HAP-1 (cell line): Measurements from ENCODE around the gene ZNF892.
A peak's percentile ranks its signal among the peaks of the same experiment; 100 is the strongest.
"Not testable (repeated sequence)": the region's sequence is repeated elsewhere in the genome, so short reads cannot be mapped to it uniquely, and the experiment has no call there.

Source experiments
- DNase-seq, 2 experiments: peaks; one replicate each; pipeline ENCODE4 v3.0.0-alpha.2; 2016 to 2020; ENCODE audit warnings: low spot score in 2 of 2
- H3K27me3 ChIP-seq: fragments of 250-450 bp; sonication (Bioruptor Pico); 2 replicates; pipeline ENCODE4 v1.5.1; 2020; ENCODE audit warnings: low read depth, mild to moderate bottlenecking, moderate library complexity
- H3K36me3 ChIP-seq: fragments of 250-450 bp; sonication (Bioruptor Pico); replicated peaks from 2 replicates; pipeline ENCODE4 v1.5.1; 2020; ENCODE audit warnings: mild to moderate bottlenecking
- H3K4me1 ChIP-seq: fragments of 250-450 bp; sonication (Bioruptor Pico); 2 replicates; pipeline ENCODE4 v1.5.1; 2020; ENCODE audit warnings: mild to moderate bottlenecking
- H3K4me3 ChIP-seq: fragments of 250-450 bp; sonication (Bioruptor Pico); 2 replicates; pipeline ENCODE4 v1.5.1; 2020; ENCODE audit warnings: mild to moderate bottlenecking, moderate library complexity
- H3K9me3 ChIP-seq: fragments of 250-450 bp; sonication (Bioruptor Pico); 2 replicates; pipeline ENCODE4 v1.5.1; 2020; ENCODE audit warnings: mild to moderate bottlenecking, moderate library complexity
- in situ Hi-C: fragments of 300-500 bp; cut with MboI; formaldehyde crosslinking; loops from 3 replicates; pipeline ENCODE4 v1.14.3; 2020; ENCODE audit warnings: low sequenced_read_pairs, inconsistent platforms, mixed read lengths

The ZNF892 gene

DNA sequence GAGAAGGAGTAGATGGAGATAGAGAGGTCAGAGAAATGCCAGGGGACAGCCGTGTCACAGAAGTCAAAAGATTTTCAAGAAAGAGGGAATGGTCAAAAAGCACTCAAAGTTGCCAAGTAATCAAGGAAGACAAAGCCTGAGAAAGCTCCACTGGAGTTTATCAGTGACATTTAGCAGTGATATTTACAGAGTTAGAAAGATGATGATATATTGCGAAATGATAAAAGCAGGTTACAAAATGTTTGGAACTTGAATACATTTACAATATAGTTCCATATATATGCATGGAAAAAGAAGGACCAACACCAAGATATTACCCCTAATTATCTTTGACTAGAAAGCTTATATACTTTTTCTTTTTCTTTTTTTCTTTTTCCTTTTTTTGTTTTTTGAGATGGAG, 21.3 kb upstream of the ZNF892 start:
- Histone ChIP-seq H3K4me1 (no peaks in the 10 kb centered on the region), H3K9me3 (no peaks in the 10 kb centered on the region), H3K4me3 (no peak overlapping the region), H3K27me3 (no peaks in the 10 kb centered on the region), H3K36me3 (peaks cover 10% of the 10 kb centered on the region)
- in situ Hi-C loops, result no loop called here
- DNase-seq, result no peak

DNA sequence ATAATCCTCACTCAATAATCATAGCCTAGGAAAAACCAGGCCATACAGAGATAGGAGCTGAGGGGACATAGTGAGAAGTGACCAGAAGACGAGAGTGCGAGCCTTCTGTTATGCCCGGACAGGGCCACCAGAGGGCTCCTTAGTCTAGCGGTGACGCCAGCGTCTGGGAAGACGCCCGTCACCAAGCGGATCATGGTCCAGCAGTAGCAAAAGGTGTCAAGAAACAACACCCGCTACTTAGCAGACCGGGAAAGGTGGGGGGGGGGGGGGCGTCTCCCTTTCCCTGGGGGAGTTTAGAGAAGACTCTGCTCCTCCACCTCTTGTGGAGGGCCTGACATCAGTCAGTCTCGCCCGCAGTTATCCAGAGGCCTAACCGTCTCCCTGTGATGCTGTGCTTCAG, 14.4 kb upstream of the ZNF892 start:
- in situ Hi-C loops, H3K27me3 ChIP-seq, H3K36me3 ChIP-seq, H3K4me3 ChIP-seq, H3K9me3 ChIP-seq, H3K4me1 ChIP-seq: not testable (repeated sequence)
- DNase-seq, result peak in 1 of 2 experiments; percentile 70

DNA sequence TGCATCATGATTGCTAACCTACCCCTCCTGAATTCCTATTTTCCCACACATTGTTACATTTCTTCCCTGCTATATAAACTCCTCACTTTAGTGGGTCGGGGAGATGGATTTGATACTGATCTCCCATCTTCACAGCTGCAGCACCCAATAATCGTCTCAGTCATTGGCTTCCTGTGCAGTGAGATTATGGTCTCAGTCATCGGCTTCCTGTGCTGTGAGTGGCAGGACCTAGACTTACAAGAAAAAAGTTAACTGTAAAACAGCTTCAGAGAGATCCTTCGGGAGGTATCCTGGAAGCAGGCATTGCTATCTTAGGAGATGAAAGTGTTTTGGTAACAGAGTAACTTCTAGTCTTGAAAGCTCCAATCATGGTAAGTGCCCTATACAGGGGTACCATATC, 3.4 kb upstream of the ZNF892 start:
- no peak overlapping the region for H3K4me3 ChIP-seq
- no peaks in the 10 kb centered on the region for H3K27me3 ChIP-seq
- DNase-seq, result no peak
- no peaks in the 10 kb centered on the region; the same call in 1 of the 2 replicates for H3K9me3 ChIP-seq
- H3K4me1 ChIP-seq, result peaks cover 5% of the 10 kb centered on the region
- in situ Hi-C loops, result no loop called here
- H3K36me3 ChIP-seq, result peaks cover 3% of the 10 kb centered on the region; the same call in 1 of the 2 replicates

DNA sequence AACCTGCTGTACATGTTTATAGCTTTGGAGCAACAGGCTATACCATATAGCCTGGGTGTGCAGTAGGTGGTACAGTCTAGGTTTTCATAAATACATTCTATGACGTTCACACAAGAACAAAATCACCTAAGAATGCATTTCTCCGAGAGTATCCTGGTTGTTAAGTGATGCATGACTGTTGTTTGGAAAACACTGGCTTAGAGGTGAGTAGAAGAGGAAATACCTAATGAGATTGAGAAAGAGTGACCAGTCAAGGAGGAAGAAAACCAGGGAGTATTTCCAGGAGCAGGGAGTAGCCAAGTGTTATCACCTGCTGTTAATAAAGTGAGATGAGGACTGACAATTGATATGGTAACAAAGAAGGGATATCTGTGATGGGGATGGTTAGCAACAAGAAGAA, 2.9 kb upstream of the ZNF892 start:
- no peaks in the 10 kb centered on the region; the same call in 1 of the 2 replicates for H3K9me3 ChIP-seq
- H3K27me3 ChIP-seq, result no peaks in the 10 kb centered on the region
- in situ Hi-C loops, result no loop called here
- H3K4me3 ChIP-seq, result no peak overlapping the region
- peaks cover 3% of the 10 kb centered on the region; the same call in 1 of the 2 replicates for H3K36me3 ChIP-seq
- DNase-seq, result no peak
- peaks cover 5% of the 10 kb centered on the region for H3K4me1 ChIP-seq

DNA sequence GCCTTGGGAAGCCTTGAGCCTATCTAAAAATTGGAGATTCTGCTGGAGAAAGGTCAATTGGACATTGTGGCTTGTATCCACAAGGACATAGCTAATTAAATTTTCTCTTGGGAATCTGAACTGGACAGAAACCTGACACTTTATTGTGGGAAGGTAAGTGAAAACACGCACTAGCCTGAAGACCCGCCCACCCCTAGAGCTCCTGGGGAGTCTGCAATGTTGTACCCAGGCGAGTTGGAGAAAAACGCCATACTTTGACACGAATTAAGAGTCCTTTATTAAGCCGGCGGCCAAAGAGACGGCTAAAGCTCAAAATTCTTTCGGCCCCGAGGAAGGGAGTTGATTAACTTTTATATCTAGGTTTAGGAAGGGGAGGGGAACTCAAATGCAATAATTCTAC, 1.2 kb upstream of the ZNF892 start:
- Histone ChIP-seq H3K4me3 (no peak overlapping the region), H3K4me1 (peaks cover 5% of the 10 kb centered on the region)
- no peak for DNase-seq

DNA sequence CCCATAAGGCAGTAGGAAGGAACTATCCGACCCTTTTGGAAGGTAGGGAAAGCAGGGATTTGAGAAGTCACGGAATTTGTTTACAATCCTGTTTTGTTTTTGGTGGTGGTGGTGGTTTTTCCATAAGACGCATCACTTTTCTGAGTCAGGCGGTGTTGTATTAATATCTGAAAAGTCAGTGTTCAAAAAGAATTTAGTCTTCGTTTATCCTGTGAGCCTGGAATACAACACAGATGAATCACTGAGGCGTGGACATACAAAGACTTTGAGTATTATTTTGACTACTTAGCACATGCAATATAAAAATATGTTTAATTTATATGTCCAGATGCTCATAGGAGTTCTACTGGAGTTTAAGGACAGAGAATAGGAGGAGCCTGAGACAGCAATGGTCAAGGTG, 785 bp downstream of the ZNF892 start:
- H3K4me1 ChIP-seq, result peaks cover 5% of the 10 kb centered on the region
- H3K4me3 ChIP-seq, result peak overlapping the region; percentile 53
- no peak for DNase-seq

More for the DNA sequence above, 1.2 kb upstream of the ZNF892 start:
- Histone ChIP-seq H3K9me3 (peaks cover 2% of the 10 kb centered on the region; the same call in 1 of the 2 replicates), H3K36me3 (peaks cover 3% of the 10 kb centered on the region; the same call in 1 of the 2 replicates), H3K27me3 (no peaks in the 10 kb centered on the region)
- in situ Hi-C loops, result no loop called here

DNA sequence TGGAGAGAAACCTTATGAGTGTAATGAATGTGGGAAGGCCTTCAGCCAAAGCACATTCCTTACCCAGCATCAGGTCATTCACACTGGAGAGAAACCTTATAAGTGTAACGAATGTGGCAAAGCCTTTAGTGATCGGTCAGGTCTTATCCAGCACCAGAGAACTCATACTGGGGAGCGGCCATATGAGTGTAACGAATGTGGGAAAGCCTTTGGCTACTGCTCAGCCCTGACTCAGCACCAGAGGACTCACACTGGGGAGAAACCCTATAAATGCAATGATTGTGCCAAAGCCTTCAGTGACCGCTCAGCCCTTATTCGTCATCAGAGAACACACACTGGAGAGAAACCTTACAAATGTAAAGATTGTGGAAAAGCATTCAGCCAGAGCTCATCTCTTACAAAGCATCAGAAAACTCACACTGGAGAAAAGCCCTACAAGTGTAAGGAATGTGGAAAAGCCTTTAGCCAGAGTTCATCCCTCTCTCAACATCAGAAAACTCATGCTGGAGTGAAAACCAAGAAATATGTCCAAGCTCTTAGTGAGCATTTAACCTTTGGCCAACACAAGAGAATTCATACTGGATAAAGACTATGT, 7.8 kb downstream of the ZNF892 start:
- DNase-seq, result no peak
- Histone ChIP-seq H3K4me1 (no peaks in the 10 kb centered on the region), H3K36me3 (no peaks in the 10 kb centered on the region; the same call in 1 of the 2 replicates), H3K9me3 (peaks cover 34% of the 10 kb centered on the region), H3K4me3 (no peak overlapping the region), H3K27me3 (no peaks in the 10 kb centered on the region)
- in situ Hi-C loops, result no loop called here

More for the DNA sequence above, 785 bp downstream of the ZNF892 start:
- H3K27me3 ChIP-seq, result no peaks in the 10 kb centered on the region
- in situ Hi-C loops, result no loop called here
- H3K36me3 ChIP-seq, result peaks cover 3% of the 10 kb centered on the region; the same call in 1 of the 2 replicates
- peaks cover 11% of the 10 kb centered on the region; the same call in 1 of the 2 replicates for H3K9me3 ChIP-seq

DNA sequence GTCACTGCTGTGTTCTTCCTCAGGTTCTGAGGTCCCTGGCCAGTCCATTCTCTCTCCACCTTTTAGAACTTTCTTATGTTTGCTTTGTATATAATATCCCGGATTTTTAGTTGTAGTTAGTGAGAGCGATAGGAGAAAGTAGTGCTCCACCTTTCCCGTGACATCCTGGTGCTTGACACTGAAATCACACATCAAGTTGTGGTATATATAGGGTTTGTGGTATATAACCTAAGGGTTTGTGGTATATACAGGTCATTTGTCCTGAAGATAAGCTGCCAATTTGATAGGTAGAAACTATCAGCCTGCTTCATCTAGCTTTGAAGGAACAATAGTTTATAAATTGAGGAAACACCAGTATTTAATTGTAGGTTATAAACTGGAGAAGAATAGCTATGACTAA, 13.1 kb downstream of the ZNF892 start:
- Histone ChIP-seq H3K4me1 (no peaks in the 10 kb centered on the region), H3K4me3 (no peak overlapping the region), H3K9me3 (peaks cover 7% of the 10 kb centered on the region), H3K36me3 (no peaks in the 10 kb centered on the region), H3K27me3 (no peaks in the 10 kb centered on the region)
- no peak for DNase-seq
- in situ Hi-C loops, result no loop called here

DNA sequence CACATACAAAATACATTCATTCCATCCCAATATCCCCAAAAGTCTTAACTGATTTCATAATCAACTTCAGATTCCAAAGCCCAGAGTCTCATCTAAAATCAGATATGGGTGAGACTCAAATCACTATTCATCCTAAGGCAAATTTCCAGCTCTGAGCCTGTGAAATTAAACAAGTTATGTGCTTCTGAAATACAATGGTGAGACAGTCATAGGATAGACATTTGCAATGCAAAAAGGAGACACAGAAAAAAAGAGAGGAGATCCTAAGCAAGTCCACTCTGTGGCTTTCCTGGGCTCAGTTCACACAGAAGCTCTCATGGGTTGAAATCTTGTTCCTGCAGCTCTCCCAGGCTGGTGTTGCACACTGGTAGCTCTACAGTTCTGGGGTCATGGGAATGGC, 18.3 kb downstream of the ZNF892 start:
- 0 out of 2 replicates have a peak, but pooled peaks cover 3% of the 10 kb centered on the region for H3K9me3 ChIP-seq
- no peak for DNase-seq
- H3K27me3 ChIP-seq, result no peaks in the 10 kb centered on the region
- H3K36me3 ChIP-seq, result no peaks in the 10 kb centered on the region
- no peak overlapping the region for H3K4me3 ChIP-seq
- in situ Hi-C loops, result no loop called here
- H3K4me1 ChIP-seq, result no peaks in the 10 kb centered on the region

DNA sequence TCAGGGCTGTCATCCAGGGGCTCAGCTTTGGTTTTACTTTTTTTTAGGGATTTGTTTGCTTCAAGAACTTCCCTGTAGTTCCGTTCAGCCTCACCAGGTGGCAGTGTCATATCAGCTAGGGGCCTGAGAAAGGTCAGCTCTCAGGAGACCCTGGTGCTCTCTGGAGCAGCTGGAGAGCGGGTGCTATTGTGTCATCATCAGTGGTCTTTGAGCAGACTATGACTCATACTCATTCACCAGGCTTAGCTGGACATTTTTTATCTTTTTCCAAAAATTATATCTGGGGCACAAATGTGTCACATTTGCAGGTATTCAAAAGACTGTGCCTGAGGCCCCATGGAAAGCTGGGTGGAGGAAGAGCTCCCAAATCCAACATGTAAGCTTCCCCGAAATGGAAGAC, 24.4 kb downstream of the ZNF892 start:
- in situ Hi-C loops, result no loop called here
- DNase-seq, result peak in 1 of 2 experiments; percentile 82
- H3K9me3 ChIP-seq, result no peaks in the 10 kb centered on the region

DNA sequence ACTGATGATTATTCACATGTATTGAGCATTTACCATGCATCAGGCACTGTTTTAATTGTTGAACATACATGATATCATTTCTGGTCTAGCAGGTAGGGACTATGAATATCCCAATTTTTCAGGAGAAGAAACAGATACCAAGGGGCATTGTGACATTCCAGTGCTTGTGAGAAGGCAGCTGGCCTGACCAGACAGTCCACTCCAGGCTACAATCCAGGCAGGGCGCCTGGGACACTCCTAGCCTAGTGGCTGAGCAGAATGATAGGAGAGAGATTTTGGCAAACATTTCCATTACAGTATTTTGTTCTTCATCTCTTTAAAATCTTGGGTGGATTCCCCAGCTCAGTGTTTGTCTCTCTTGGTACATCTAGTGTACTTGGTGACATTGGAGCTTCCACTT, 24.9 kb downstream of the ZNF892 start:
- no peaks in the 10 kb centered on the region for H3K36me3 ChIP-seq
- in situ Hi-C loops, result no loop called here
- no peaks in the 10 kb centered on the region for H3K4me1 ChIP-seq
- DNase-seq, result no peak
- H3K27me3 ChIP-seq, result no peaks in the 10 kb centered on the region
- H3K9me3 ChIP-seq, result no peaks in the 10 kb centered on the region
- H3K4me3 ChIP-seq, result no peak overlapping the region

More for the DNA sequence above, 24.4 kb downstream of the ZNF892 start:
- Histone ChIP-seq H3K4me3 (no peak overlapping the region), H3K4me1 (no peaks in the 10 kb centered on the region), H3K27me3 (no peaks in the 10 kb centered on the region), H3K36me3 (no peaks in the 10 kb centered on the region)

DNA sequence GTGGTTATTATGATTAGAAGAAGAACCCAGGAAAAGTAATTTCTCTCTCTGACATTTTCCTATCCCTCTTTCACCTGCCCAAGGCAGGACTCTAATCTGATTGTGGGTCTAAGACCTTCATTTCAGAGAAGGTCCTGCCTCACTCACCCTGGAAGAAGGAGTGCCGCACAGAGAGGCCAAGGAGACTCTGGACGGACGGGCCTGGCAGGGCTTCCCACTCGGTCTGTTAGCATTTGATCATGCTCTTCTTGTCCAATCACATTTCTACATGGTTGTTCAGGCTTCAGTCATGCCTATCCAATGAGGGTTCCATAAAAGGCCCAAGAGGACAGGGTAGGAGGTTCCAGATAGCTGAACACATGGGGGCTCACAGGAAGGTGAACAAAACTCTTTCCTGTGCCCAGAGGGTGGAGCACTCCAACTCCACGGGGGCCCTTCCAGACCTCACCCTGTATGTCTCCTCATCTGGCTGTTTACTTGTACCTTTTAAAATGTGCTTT, 27.0 kb downstream of the ZNF892 start:
- DNase-seq, result no peak
- Histone ChIP-seq H3K36me3 (no peaks in the 10 kb centered on the region), H3K9me3 (no peaks in the 10 kb centered on the region), H3K4me3 (no peak overlapping the region), H3K27me3 (no peaks in the 10 kb centered on the region), H3K4me1 (no peaks in the 10 kb centered on the region)
- in situ Hi-C loops, result no loop called here

DNA sequence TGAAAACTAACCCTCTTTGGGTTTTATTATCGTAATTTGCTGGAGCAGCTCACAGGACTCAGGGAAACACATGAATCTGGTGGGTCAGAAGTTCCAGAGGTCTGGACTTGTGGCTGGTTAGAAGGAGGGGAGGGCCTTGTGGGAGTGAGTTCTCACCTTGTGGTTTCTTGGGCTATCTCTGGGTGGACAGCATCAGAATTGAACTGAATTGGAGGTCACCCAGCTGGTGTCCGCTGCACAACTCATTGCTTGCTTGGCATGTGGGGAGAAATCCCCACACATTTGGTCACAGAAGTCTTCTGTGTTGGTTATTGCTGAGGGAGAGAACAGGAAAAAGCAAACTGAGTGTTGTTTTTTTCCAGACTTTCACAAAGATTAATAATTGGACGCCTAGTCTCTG, 27.5 kb downstream of the ZNF892 start:
- H3K4me1 ChIP-seq, result no peaks in the 10 kb centered on the region
- no peak overlapping the region for H3K4me3 ChIP-seq
- H3K9me3 ChIP-seq, result no peaks in the 10 kb centered on the region
- no peak for DNase-seq
- in situ Hi-C loops, result no loop called here
- H3K27me3 ChIP-seq, result no peaks in the 10 kb centered on the region
- H3K36me3 ChIP-seq, result no peaks in the 10 kb centered on the region

DNA sequence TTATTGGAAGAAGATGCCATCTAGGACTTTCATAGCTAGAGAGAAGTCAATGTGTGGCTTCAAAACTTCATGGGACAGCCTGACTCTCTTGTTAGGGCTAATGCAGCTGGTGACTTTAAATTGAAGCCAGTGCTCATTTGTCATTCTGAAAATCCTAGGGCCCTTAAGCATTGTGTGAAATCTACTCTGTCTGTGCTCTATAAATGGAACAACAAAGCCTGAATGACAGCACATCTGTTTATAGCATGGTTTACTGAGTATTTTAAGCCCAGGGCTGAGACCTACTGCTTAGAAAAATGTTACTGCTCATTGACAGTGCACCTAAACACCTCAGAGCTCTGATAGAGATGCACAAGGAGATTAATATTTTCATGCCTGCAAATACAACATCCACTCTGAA, 30.8 kb downstream of the ZNF892 start:
- in situ Hi-C loops, result no loop called here
- H3K27me3 ChIP-seq, result no peaks in the 10 kb centered on the region
- no peak for DNase-seq

DNA sequence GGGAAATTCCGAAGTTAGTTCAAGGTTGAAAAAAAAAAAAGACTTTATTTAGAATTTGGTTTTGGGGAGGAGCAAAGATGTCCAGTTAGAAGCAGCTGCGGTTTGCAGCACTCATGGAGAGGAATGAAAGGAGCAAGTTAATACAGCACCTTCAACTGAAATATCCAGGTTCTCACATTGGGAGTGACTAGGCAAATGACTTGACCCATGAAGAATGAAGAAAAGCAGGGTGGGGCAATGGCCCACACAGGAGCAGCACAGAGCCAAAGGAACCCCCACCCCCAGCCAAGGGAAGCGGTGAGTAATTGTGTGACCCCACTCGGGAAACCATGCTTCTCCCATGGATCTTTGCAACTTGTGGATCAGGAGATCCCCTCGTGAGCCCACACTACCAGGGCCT, 32.8 kb downstream of the ZNF892 start:
- DNase-seq, result no peak
- Histone ChIP-seq H3K27me3 (no peaks in the 10 kb centered on the region), H3K9me3 (no peaks in the 10 kb centered on the region), H3K4me3 (no peak overlapping the region), H3K4me1 (no peaks in the 10 kb centered on the region), H3K36me3 (no peaks in the 10 kb centered on the region)
- in situ Hi-C loops, result no loop called here

More for the DNA sequence above, 30.8 kb downstream of the ZNF892 start:
- H3K4me1 ChIP-seq, result no peaks in the 10 kb centered on the region
- H3K9me3 ChIP-seq, result no peaks in the 10 kb centered on the region
- no peaks in the 10 kb centered on the region for H3K36me3 ChIP-seq
- no peak overlapping the region for H3K4me3 ChIP-seq
